H9 (cell line): ENCODE measurements around the gene FRAT1. TPM values are rescaled to one million over a fixed set of nuclear protein-coding genes. Genes with fewer than 3 reads are reported as not detected.
A peak's percentile ranks its signal among the peaks of the same experiment; 100 is the strongest.

Experiments used
- DNase-seq: peaks from one replicate; pipeline ENCODE4 v3.0.0-alpha.2; 2017
- H2AFZ ChIP-seq: one replicate; pipeline ENCODE4 v1.6.1; 2013; ENCODE audit warnings: mild to moderate bottlenecking, low read length, control low read depth, moderate library complexity
- H2AK5ac ChIP-seq: 2 replicates; pipeline ENCODE4 v1.6.1; 2013; ENCODE audit warnings: low read length, control low read depth, mixed read lengths; ENCODE audit not compliant: insufficient read length
- H2BK120ac ChIP-seq: one replicate; pipeline ENCODE4 v1.6.1; 2013; ENCODE audit warnings: low read depth, mild to moderate bottlenecking, low read length, control low read depth, inconsistent platforms; ENCODE audit not compliant: poor library complexity, severe bottlenecking
- H2BK12ac ChIP-seq: 2 replicates; pipeline ENCODE4 v1.6.1; 2013; ENCODE audit warnings: low read length, control low read depth, mixed read lengths, low read depth; ENCODE audit not compliant: insufficient read length
- H2BK15ac ChIP-seq: 2 replicates; pipeline ENCODE4 v1.6.1; 2013; ENCODE audit warnings: low read depth, low read length, control low read depth
- H2BK20ac ChIP-seq: one replicate; pipeline ENCODE4 v1.6.1; 2013; ENCODE audit warnings: low read depth, mild to moderate bottlenecking, low read length, control low read depth, inconsistent platforms; ENCODE audit not compliant: poor library complexity, severe bottlenecking
- H2BK5ac ChIP-seq: 2 replicates; pipeline ENCODE4 v1.6.1; 2013; ENCODE audit warnings: low read length, control low read depth, mixed read lengths; ENCODE audit not compliant: insufficient read length
- H3K14ac ChIP-seq: 2 replicates; pipeline ENCODE4 v1.6.1; 2013; ENCODE audit warnings: low read length, control low read depth; ENCODE audit not compliant: insufficient read depth
- H3K18ac ChIP-seq: 2 replicates; pipeline ENCODE4 v1.6.1; 2013; ENCODE audit warnings: low read depth, mild to moderate bottlenecking, mixed read lengths, low read length, control low read depth; ENCODE audit not compliant: insufficient read length
- H3K23ac ChIP-seq: 2 replicates; pipeline ENCODE4 v1.6.1; 2013; ENCODE audit warnings: low read length, control low read depth, mixed read lengths, low read depth; ENCODE audit not compliant: insufficient read length
- H3K23me2 ChIP-seq: 2 replicates; pipeline ENCODE4 v1.6.1; 2013; ENCODE audit warnings: low read depth, mild to moderate bottlenecking, mixed read lengths, low read length, control low read depth; ENCODE audit not compliant: insufficient read length, poor library complexity, severe bottlenecking
- H3K27ac ChIP-seq: 2 replicates; pipeline ENCODE4 v1.5.1; 2013; ENCODE audit warnings: low read length, control low read depth, mixed read lengths, low read depth; ENCODE audit not compliant: insufficient read length
- H3K27me3 ChIP-seq: 2 replicates; pipeline ENCODE4 v1.6.1; 2013; ENCODE audit warnings: low read length, control low read depth, inconsistent platforms; ENCODE audit not compliant: insufficient read depth
- H3K4ac ChIP-seq: 2 replicates; pipeline ENCODE4 v1.6.1; 2013; ENCODE audit warnings: low read depth, mild to moderate bottlenecking, control low read depth, inconsistent platforms, low read length, moderate library complexity
- H3K4me1 ChIP-seq: 2 replicates; pipeline ENCODE4 v1.6.1; 2013; ENCODE audit warnings: low read length, control low read depth, inconsistent platforms; ENCODE audit not compliant: insufficient read depth
- H3K4me2 ChIP-seq: 2 replicates; pipeline ENCODE4 v1.6.1; 2013; ENCODE audit warnings: low read length, control low read depth, mixed read lengths; ENCODE audit not compliant: insufficient read length, insufficient read depth
- H3K56ac ChIP-seq: 2 replicates; pipeline ENCODE4 v1.6.1; 2013; ENCODE audit warnings: low read depth, mild to moderate bottlenecking, mixed read lengths, low read length, control low read depth; ENCODE audit not compliant: insufficient read length
- H3K79me1 ChIP-seq: 2 replicates; pipeline ENCODE4 v1.6.1; 2013; ENCODE audit warnings: low read depth, mild to moderate bottlenecking, moderate library complexity, low read length, control low read depth, inconsistent platforms; ENCODE audit not compliant: insufficient read depth, poor library complexity, severe bottlenecking
- H3K79me2 ChIP-seq: 2 replicates; pipeline ENCODE4 v1.6.1; 2013; ENCODE audit warnings: low read length, control low read depth, inconsistent platforms; ENCODE audit not compliant: insufficient read depth
- H3K9ac ChIP-seq: 2 replicates; pipeline ENCODE4 v1.6.1; 2013; ENCODE audit warnings: low read length, control low read depth, mixed read lengths; ENCODE audit not compliant: insufficient read length; ENCODE audit errors: extremely low read depth
- H3K9me3 ChIP-seq: one replicate; pipeline ENCODE4 v1.6.1; 2013; ENCODE audit warnings: low read depth, low read length, inconsistent platforms; ENCODE audit not compliant: control insufficient read depth
- H3T11ph ChIP-seq: one replicate; pipeline ENCODE4 v1.6.1; 2013; ENCODE audit warnings: mild to moderate bottlenecking, low read length, control low read depth, inconsistent platforms
- H4K20me1 ChIP-seq: one replicate; pipeline ENCODE4 v1.6.1; 2013; ENCODE audit not compliant: control insufficient read depth, insufficient read length, insufficient read depth
- H4K5ac ChIP-seq: 2 replicates; pipeline ENCODE4 v1.6.1; 2013; ENCODE audit warnings: low read depth, mild to moderate bottlenecking, mixed read lengths, low read length, control low read depth; ENCODE audit not compliant: insufficient read length
- H4K8ac ChIP-seq: replicated peaks from 2 replicates; pipeline ENCODE4 v1.6.1; 2013; ENCODE audit warnings: low read length, control low read depth, mixed read lengths, low read depth; ENCODE audit not compliant: insufficient read length
- H4K91ac ChIP-seq: 2 replicates; pipeline ENCODE4 v1.6.1; 2013; ENCODE audit warnings: low read depth, mild to moderate bottlenecking, moderate library complexity, mixed read lengths, low read length, control low read depth; ENCODE audit not compliant: insufficient read length
- H3K27ac Mint-ChIP-seq, 3 experiments: 2 replicates in 2 of 3; 3 replicates in 1 of 3; pipeline ENCODE4 v1.8.0; 2020 to 2021; ENCODE audit warnings: mixed read lengths in 3 of 3, mild to moderate bottlenecking in 1 of 3, moderate library complexity in 1 of 3
- H3K27me3 Mint-ChIP-seq: 2 replicates; pipeline ENCODE4 v1.8.0; 2021; ENCODE audit warnings: low read depth, mild to moderate bottlenecking, moderate library complexity, mixed read lengths
- H3K36me3 Mint-ChIP-seq, 3 experiments: 2 replicates in 2 of 3; 3 replicates in 1 of 3; pipeline ENCODE4 v1.8.0; 2020 to 2021; ENCODE audit warnings: low read depth in 3 of 3, mixed read lengths in 3 of 3; ENCODE audit not compliant: insufficient read depth in 1 of 3
- H3K4me1 Mint-ChIP-seq, 2 experiments: 2 replicates each; pipeline ENCODE4 v1.8.0; 2020; ENCODE audit warnings: mixed read lengths in 2 of 2
- H3K4me3 Mint-ChIP-seq, 2 experiments: 2 replicates in 1 of 2; 3 replicates in 1 of 2; pipeline ENCODE4 v1.8.0; 2020 to 2021; ENCODE audit warnings: mild to moderate bottlenecking in 2 of 2, mixed read lengths in 2 of 2, moderate library complexity in 1 of 2
- H3K9me3 Mint-ChIP-seq, 2 experiments: 2 replicates in 1 of 2; 3 replicates in 1 of 2; pipeline ENCODE4 v1.8.0; 2020; ENCODE audit warnings: mild to moderate bottlenecking in 2 of 2, mixed read lengths in 2 of 2, moderate library complexity in 1 of 2
- WGBS: extraction: QIAGEN DNeasy Blood & Tissue Kit; methylation state at CpG from one replicate; pipeline ENCODE4 v1.1.7; 2013; ENCODE audit warnings: missing lambda C conversion rate, low lambda C conversion rate, mixed read lengths; ENCODE audit not compliant: insufficient read length; ENCODE audit errors: extremely low coverage; 5-methylcytosine and 5-hydroxymethylcytosine counted together
- total RNA-seq: library from RNA; stranded (reverse); gene quantifications from 2 replicates; pipeline ENCODE4 v1.2.1, GENCODE V29; 2021
- TF ChIP-seq, protein P1 (sequence below): fragments of 200-600 bp; sonication (generic); conservative IDR thresholded peaks from 3 replicates; pipeline ENCODE4 v1.8.0; 2021; ENCODE audit warnings: antibody characterized with exemption, mild to moderate bottlenecking

The FRAT1 gene
- total RNA-seq, 1 experiment from 2014 or later = 7.3 TPM

DNA sequence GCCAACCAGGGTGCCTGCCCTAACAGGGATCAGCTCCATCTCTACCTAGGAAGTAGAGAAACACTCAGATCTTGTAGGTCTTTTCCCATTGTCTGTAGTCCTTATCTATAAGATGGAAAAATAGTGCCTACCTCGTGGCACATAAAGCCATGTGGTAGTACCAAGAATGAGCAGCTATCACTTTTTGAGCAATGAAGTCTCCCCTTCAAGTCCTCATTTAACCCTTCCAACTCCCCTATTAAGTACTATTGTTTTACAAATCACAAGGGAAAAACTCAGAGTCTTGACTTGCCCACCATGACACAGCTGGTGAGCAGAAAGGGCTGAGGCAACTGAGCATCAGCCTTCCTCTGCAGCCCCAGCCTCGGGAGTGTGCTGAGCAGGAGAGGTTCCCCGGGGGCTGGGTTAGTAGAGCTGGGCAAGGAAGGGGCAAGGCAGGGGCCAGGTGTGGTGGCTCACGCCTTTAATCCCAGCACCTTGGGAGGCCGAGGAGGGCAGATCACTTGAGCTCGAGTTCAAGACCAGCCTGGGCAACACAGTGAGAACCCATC lies 12.2 kb downstream of the FRAT1 start:
- Histone ChIP-seq H3K4me1 (peaks cover 12% of the 10 kb centered on the region), H2AFZ (no peak overlapping the region), H3K23ac (no peak overlapping the region), H2BK15ac (no peak overlapping the region), H3T11ph (no peak overlapping the region), H3K18ac (no peak overlapping the region), H4K5ac (no peak overlapping the region), H2BK120ac (no peak overlapping the region), H3K4me2 (peak overlapping the region; percentile 80), H3K9me3 (no peaks in the 10 kb centered on the region), H3K56ac (no peak overlapping the region), H3K14ac (no peak overlapping the region), H3K27me3 (no peaks in the 10 kb centered on the region), H3K9ac (no peak overlapping the region), H3K23me2 (peaks cover 20% of the 10 kb centered on the region), H4K20me1 (no peaks in the 10 kb centered on the region), H2BK5ac (no peak overlapping the region), H3K79me1 (peaks cover 4% of the 10 kb centered on the region), H2BK20ac (no peak overlapping the region), H3K27ac (no peak overlapping the region), H3K4ac (no peak overlapping the region), H3K79me2 (peaks cover 11% of the 10 kb centered on the region; the same call in 1 of the 2 replicates), H4K91ac (no peak overlapping the region), H2BK12ac (no peak overlapping the region), H4K8ac (no peak overlapping the region), H2AK5ac (no peak overlapping the region)
- peaks cover 2 to 3% of the 10 kb centered on the region in 2 experiments; a peak in 1 of 5 replicates for H3K9me3 Mint-ChIP-seq
- H3K27ac Mint-ChIP-seq = peak overlapping the region; percentile 6 to 65 (median 8); a peak in 4 of 7 replicates
- no peak for DNase-seq
- peaks cover 51 to 62% of the 10 kb centered on the region in 2 experiments for H3K4me1 Mint-ChIP-seq
- peak overlapping the region; percentile 95 to 96 for H3K4me3 Mint-ChIP-seq
- no CpG with 5 or more reads among the region's 6 CpGs for WGBS
- TF ChIP-seq, protein P1, sequence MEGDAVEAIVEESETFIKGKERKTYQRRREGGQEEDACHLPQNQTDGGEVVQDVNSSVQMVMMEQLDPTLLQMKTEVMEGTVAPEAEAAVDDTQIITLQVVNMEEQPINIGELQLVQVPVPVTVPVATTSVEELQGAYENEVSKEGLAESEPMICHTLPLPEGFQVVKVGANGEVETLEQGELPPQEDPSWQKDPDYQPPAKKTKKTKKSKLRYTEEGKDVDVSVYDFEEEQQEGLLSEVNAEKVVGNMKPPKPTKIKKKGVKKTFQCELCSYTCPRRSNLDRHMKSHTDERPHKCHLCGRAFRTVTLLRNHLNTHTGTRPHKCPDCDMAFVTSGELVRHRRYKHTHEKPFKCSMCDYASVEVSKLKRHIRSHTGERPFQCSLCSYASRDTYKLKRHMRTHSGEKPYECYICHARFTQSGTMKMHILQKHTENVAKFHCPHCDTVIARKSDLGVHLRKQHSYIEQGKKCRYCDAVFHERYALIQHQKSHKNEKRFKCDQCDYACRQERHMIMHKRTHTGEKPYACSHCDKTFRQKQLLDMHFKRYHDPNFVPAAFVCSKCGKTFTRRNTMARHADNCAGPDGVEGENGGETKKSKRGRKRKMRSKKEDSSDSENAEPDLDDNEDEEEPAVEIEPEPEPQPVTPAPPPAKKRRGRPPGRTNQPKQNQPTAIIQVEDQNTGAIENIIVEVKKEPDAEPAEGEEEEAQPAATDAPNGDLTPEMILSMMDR = no peak
- H3K36me3 Mint-ChIP-seq = peaks cover 17 to 58% (median 48%) of the 10 kb centered on the region in 3 experiments
- H3K27me3 Mint-ChIP-seq = no peaks in the 10 kb centered on the region; the same call in 1 of the 2 replicates
